Activated T-cell treated with anti-CD3 and anti-CD28 coated beads, Interleukin-2, amount 50 U/mL, for 72 hours (primary cell): ENCODE measurements around the gene MCM10. TPM values are rescaled to one million over a fixed set of nuclear protein-coding genes. Genes with fewer than 3 reads are reported as not detected.
"Not testable (repeated sequence)": the region's sequence is repeated elsewhere in the genome, so short reads cannot be mapped to it uniquely, and the experiment has no call there.

ENCODE experiments used
- ATAC-seq, 2 donors: fragments of 150-1000 bp; cut with Tn5 transposase; replicated peaks in 1 of 2; 2 replicates each; pipeline ENCODE4 v1.10.0; 2021; ENCODE audit warnings: moderate library complexity in 2 of 2, mild to moderate bottlenecking in 1 of 2
- DNase-seq, 2 donors: peaks; one replicate each; pipeline ENCODE4 v3.0.0; 2021 to 2022; ENCODE audit warnings: mixed read lengths in 1 of 2
- H3K27ac Mint-ChIP-seq: one replicate; pipeline ENCODE4 v1.8.0; 2022; ENCODE audit warnings: mild to moderate bottlenecking, moderate library complexity, mixed read lengths
- H3K27me3 Mint-ChIP-seq: one replicate; pipeline ENCODE4 v1.8.0; 2022; ENCODE audit warnings: low read depth, mixed read lengths
- H3K36me3 Mint-ChIP-seq, 2 donors: one replicate each; pipeline ENCODE4 v1.8.0; 2022; ENCODE audit warnings: mixed read lengths in 2 of 2, mild to moderate bottlenecking in 1 of 2; ENCODE audit not compliant: insufficient read depth in 2 of 2
- H3K4me1 Mint-ChIP-seq: one replicate; pipeline ENCODE4 v1.8.0; 2022; ENCODE audit warnings: low read depth, mixed read lengths
- H3K4me3 Mint-ChIP-seq, 2 donors: one replicate each; pipeline ENCODE4 v1.8.0; 2022; ENCODE audit warnings: mild to moderate bottlenecking in 2 of 2, mixed read lengths in 2 of 2, moderate library complexity in 2 of 2
- H3K9me3 Mint-ChIP-seq, 2 donors: one replicate each; pipeline ENCODE4 v1.8.0; 2022; ENCODE audit warnings: mixed read lengths in 2 of 2
- total RNA-seq, 2 donors: library from RNA; stranded (reverse); gene quantifications; one replicate each; pipeline ENCODE4 v1.2.3, GENCODE V29; 2022

MCM10 gene
- total RNA-seq, 2 donors from 2014 or later = 30.6 to 53.2 TPM

DNA sequence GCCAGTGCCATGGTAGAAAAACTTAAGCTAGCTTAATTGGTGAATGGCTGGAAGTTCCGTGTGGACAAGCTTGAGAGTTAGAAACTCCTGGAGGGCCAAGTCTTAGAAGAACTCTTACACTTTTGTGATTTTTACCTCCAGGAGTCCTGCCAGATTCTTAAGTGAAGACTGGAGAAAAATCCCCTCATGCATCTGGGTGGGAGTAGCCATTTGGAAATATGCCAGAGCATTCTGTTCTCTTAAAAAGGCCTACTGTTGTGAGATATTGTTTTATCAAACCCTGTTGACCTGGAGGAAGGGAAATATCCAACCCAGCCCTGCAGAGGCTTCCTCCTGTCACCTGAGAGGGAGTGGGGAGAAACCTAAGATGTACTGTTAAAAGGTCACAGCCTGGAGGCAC, 17.6 kb upstream of the MCM10 start:
- Mint-ChIP-seq H3K4me1 (no peaks in the 10 kb centered on the region), H3K36me3 (peaks cover 9 to 18% of the 10 kb centered on the region in 2 donors), H3K27ac (no peak overlapping the region), H3K9me3 (peaks cover 9 to 19% of the 10 kb centered on the region in 2 donors), H3K4me3 (no peak overlapping the region), H3K27me3 (no peaks in the 10 kb centered on the region)
- ATAC-seq (no peak), DNase-seq (no peak)

DNA sequence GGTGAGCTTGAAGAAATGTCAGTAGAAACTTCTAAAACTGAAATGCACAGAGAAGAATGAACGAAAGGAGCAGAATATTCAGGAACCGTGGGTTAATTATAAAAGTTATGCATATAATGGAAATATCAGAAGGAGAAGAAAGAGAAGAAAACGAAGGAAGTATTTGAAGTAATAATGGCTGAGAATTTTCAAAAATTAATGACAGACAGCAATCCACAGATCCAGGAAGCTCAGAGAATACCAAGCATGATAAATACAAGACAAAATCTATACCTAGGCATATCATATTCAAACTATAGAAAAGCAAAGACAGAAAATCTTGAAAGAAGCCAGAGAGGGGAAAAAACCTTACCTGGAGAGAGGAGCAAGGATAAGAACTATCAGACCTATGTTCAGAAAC, 16.5 kb upstream of the MCM10 start:
- ATAC-seq (no peak), DNase-seq (no peak)
- Mint-ChIP-seq H3K27me3 (no peaks in the 10 kb centered on the region), H3K36me3 (peaks cover 9 to 18% of the 10 kb centered on the region in 2 donors), H3K4me3 (no peak overlapping the region), H3K27ac (peak overlapping the region; percentile 61), H3K4me1 (no peaks in the 10 kb centered on the region), H3K9me3 (peaks cover 9 to 19% of the 10 kb centered on the region in 2 donors)

DNA sequence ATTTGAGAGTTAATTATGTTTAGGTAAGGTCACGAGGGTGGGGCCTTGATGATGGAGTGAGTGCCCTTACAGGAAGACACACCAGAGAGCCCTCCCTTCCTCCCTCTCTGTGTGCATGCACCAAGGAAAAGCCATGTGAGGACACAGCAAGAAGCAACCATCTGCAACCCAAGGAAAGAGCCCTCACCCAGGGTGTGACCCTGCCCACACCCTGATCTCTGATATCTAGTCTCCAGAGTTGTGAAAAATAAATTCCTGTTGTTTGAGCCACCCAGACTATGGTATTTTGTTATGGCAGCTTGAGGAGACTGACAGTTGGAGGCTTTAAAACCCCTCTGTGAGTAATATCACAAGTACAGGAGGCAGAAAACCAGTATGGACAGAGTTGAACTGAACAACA, 15.0 kb upstream of the MCM10 start:
- Mint-ChIP-seq H3K4me3 (no peak overlapping the region), H3K4me1 (no peaks in the 10 kb centered on the region), H3K27ac (no peak overlapping the region), H3K36me3 (peaks cover 9 to 14% of the 10 kb centered on the region in 2 donors), H3K9me3 (peaks cover 9 to 19% of the 10 kb centered on the region in 2 donors), H3K27me3 (no peaks in the 10 kb centered on the region)
- no peak for ATAC-seq
- no peak for DNase-seq

DNA sequence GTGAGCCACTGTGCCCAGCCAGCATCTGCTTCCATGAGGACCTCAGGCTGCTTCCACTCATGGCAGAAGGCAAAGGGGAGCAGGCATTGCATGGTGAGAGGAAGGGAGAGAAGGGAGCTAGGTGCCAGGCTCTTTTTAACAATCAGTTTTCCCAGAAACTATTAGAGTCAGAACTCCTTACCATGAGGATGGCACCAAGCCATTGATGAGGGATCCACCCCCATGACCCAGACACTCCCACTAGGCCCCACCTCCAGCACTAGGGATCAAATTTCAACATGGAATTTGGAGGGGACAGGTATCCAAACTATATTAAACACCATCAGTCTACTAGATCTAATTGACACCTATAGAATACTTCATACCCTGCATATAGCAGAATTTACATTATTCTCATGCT, 14.2 kb upstream of the MCM10 start:
- H3K27ac Mint-ChIP-seq = no peak overlapping the region
- no peak overlapping the region for H3K4me3 Mint-ChIP-seq
- H3K4me1 Mint-ChIP-seq = no peaks in the 10 kb centered on the region
- ATAC-seq = no peak
- no peak for DNase-seq
- peaks cover 9 to 19% of the 10 kb centered on the region in 2 donors for H3K9me3 Mint-ChIP-seq
- no peaks in the 10 kb centered on the region for H3K27me3 Mint-ChIP-seq
- H3K36me3 Mint-ChIP-seq = peaks cover 9 to 14% of the 10 kb centered on the region in 2 donors

DNA sequence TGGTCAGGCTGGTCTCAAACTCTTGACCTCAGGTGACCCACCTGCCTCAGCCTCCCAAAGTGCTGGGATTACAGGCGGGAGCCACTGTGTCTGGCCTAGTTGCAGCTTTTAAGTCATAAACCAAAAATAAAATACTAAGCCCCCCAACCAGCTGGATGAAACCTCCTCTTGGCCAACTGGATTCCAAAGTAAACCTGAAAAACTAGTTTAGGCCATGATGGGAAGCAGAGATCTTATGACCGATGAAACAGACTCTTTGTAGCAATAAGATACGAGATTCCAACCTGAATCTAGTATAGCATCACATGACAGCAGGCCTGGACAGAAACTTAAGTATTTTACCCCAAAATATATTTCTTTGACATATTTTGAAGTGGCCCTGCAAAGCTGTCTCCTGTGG, 9.1 kb upstream of the MCM10 start:
- Mint-ChIP-seq H3K4me3 (no peak overlapping the region), H3K27me3 (no peaks in the 10 kb centered on the region), H3K36me3 (peaks cover 0 to 2% of the 10 kb centered on the region in 2 donors), H3K9me3 (peaks cover 0 to 2% of the 10 kb centered on the region in 2 donors), H3K4me1 (no peaks in the 10 kb centered on the region), H3K27ac (no peak overlapping the region)
- DNase-seq (no peak), ATAC-seq (no peak)

DNA sequence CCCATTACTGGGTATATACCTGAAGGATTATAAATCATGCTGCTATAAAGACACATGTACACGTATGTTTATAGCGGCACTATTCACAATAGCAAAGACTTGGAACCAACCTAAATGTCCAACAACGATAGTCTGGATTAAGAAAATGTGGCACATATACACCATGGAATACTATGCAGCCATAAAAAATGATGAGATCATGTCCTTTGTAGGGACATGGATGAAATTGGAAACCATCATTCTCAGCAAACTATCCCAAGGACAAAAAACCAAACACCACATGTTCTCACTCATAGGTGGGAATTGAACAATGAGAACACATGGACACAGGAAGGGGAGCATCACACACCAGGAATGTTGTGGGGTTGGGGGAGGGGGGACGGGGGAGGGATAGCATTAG, 5.5 kb upstream of the MCM10 start:
- H3K36me3 Mint-ChIP-seq = not testable (repeated sequence)

DNA sequence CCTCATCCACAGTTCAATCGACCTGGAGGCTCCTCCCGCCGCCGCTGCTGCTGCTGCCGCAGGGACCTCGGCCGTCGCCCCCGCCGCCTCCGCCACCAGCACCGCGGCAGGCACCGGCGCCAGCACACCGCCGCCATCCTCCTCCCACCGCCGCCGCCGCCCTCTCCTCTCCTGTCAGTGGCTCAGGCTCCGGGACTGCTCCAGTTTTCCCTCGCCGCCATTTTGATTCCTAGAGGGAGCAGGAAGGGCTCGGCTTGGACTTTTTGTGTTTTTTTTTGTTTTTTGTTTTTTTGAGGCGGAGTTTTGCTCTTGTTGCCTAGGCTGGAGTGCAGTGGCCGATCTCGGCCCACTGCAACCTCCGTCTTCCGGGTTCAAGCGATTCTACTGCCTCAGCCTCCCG, 3.0 kb upstream of the MCM10 start:
- peaks cover 5 to 7% of the 10 kb centered on the region in 2 donors for H3K36me3 Mint-ChIP-seq
- peak; percentile 18 to 35 for DNase-seq
- ATAC-seq = no peak

More for the DNA sequence above, 5.5 kb upstream of the MCM10 start:
- not testable (repeated sequence) for H3K4me1 Mint-ChIP-seq, ATAC-seq, H3K4me3 Mint-ChIP-seq, DNase-seq, H3K27me3 Mint-ChIP-seq, H3K9me3 Mint-ChIP-seq, H3K27ac Mint-ChIP-seq

DNA sequence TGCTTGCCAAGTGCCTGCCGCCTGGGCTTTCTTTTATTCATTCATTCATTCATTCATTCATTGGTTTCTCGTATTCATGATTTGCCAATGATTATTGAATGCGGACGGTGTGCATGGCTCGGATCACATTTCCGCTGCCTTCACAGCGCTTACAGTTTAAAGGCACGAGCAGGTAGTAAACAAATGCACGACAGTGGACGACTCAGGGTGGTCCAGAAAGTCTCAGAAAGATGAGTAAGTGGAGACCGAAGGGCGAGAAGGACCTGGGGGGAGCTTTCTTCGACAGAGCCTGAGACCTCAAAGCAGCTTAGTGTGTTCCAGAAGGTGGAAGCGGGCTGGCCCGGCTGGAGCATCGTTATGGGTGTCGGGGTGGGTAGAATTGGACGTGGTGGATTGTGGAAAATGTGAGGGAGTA, 506 bp downstream of the MCM10 start:
- peak overlapping the region; percentile 47 for H3K27ac Mint-ChIP-seq
- ATAC-seq (peak; percentile 3 to 12), DNase-seq (peak in 1 of 2 donors; percentile 18)
- H3K36me3 Mint-ChIP-seq = peaks cover 9 to 19% of the 10 kb centered on the region in 2 donors
- H3K9me3 Mint-ChIP-seq = no peaks in the 10 kb centered on the region
- H3K4me3 Mint-ChIP-seq = peak overlapping the region; percentile 94 to 95
- H3K27me3 Mint-ChIP-seq = no peaks in the 10 kb centered on the region
- peaks cover 23% of the 10 kb centered on the region for H3K4me1 Mint-ChIP-seq

More for the DNA sequence above, 3.0 kb upstream of the MCM10 start:
- Mint-ChIP-seq H3K9me3 (no peaks in the 10 kb centered on the region), H3K4me3 (peak overlapping the region; percentile 23 to 74), H3K4me1 (peaks cover 23% of the 10 kb centered on the region), H3K27ac (peak overlapping the region; percentile 58), H3K27me3 (no peaks in the 10 kb centered on the region)

DNA sequence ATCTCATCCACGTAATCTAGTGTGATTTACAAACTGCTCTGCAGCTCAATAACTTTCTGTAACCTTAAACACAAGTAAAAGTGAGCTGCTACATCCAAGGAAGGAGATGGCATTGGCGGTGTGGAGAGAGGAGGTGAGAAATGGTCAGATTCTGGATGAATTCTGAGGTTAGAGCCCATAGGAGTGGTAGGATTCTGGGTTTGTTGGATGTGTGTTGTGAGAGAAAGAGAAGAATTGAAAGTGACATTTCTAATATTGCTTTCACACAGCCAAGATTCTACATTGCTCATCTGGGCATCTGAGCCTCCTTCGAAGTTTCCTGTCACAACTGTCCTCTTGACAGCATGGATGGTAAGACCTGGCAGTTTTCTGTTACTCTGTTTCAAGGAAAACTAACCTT, 2.5 kb downstream of the MCM10 start:
- H3K36me3 Mint-ChIP-seq = peaks cover 8 to 26% of the 10 kb centered on the region in 2 donors
- H3K4me3 Mint-ChIP-seq = no peak overlapping the region

DNA sequence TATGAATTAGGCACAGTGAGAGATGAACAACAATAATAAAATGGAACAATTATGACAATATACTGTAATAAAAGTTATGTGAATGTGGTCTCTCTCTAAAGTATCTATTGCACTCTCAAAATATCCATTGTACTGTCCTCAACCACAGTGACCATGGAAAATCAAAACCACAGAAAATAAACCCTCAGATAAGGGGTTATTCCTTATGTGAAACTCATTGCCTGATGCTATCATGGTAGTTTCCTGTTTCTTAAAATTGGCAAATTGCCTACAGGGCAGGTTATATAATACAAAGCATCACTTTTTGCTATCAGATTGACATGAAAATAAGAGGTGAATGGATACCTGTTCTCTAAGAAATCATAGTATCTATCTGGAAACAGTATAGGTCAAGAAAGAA, 3.8 kb downstream of the MCM10 start:
- H3K9me3 Mint-ChIP-seq = no peaks in the 10 kb centered on the region
- H3K4me3 Mint-ChIP-seq = no peak overlapping the region
- no peak overlapping the region for H3K27ac Mint-ChIP-seq
- H3K27me3 Mint-ChIP-seq = no peaks in the 10 kb centered on the region
- H3K4me1 Mint-ChIP-seq = peaks cover 23% of the 10 kb centered on the region
- ATAC-seq = no peak
- peaks cover 8 to 28% of the 10 kb centered on the region in 2 donors for H3K36me3 Mint-ChIP-seq
- DNase-seq = no peak

More for the DNA sequence above, 2.5 kb downstream of the MCM10 start:
- Mint-ChIP-seq H3K27me3 (no peaks in the 10 kb centered on the region), H3K4me1 (peaks cover 23% of the 10 kb centered on the region), H3K27ac (no peak overlapping the region), H3K9me3 (no peaks in the 10 kb centered on the region)
- ATAC-seq (no peak), DNase-seq (no peak)

DNA sequence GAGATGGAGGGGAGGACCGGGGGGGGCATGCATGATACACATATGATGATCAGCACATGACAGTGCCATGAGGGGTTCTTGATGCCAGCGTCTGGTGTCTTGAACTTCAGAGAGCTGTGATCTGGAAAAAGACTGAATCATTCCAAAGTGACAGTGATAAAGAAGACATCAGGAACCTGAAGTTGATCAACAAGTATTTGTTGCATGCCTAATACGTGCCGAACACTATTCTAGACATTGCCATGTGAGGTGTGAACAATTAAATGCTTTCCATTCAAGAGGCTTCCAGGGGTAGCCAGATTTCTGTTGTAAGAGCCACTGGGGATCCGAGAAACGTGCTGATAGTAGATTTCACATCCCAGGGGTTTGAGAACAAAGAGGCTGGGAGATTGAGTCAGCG, 6.2 kb downstream of the MCM10 start:
- Mint-ChIP-seq H3K36me3 (peaks cover 8 to 33% of the 10 kb centered on the region in 2 donors), H3K4me3 (no peak overlapping the region), H3K4me1 (peaks cover 6% of the 10 kb centered on the region), H3K27ac (no peak overlapping the region), H3K27me3 (no peaks in the 10 kb centered on the region), H3K9me3 (no peaks in the 10 kb centered on the region)
- ATAC-seq (no peak), DNase-seq (no peak)

DNA sequence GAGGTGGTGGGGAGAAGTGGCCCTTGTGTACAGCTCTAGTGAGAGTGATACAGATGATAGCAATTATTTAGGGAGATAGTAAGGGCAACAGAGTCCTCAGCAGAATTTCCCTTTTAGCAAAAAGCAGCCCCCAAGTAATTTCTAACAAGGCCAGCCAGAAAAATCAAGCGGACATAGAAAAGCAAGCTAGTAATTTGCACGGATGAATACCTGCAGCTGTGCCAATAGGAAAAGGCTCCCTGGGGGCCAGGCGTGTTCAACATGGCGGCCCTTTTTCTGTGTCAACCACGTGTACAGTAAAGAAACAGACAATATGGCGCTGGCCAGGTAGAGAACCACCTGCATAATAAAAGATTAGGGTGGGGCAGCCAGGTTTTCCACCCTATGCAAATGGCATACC, 7.4 kb downstream of the MCM10 start:
- no peak overlapping the region for H3K4me3 Mint-ChIP-seq
- peaks cover 12 to 41% of the 10 kb centered on the region in 2 donors for H3K36me3 Mint-ChIP-seq
- H3K27ac Mint-ChIP-seq = no peak overlapping the region
- H3K4me1 Mint-ChIP-seq = no peaks in the 10 kb centered on the region
- ATAC-seq (no peak), DNase-seq (no peak)
- no peaks in the 10 kb centered on the region for H3K9me3 Mint-ChIP-seq
- H3K27me3 Mint-ChIP-seq = no peaks in the 10 kb centered on the region

DNA sequence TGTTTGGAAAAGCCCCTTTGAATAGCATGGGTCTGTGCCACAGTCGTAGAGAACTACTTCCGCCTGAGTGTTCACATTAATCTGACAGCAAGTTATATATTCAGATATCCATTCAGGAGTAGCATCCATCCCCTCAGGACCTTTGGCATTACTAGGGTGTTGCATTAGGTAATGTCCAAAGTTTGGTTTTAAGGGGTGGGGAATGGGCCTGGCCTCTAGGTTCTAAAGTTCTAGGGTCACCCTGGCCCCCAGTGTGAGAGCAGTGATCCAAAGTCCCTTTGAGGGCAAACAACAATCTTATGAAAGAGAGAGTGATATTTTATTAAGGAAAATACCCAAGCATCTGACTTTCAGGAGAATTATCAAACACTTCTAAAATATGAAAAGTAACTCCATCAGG, 12.3 kb downstream of the MCM10 start:
- Mint-ChIP-seq H3K27me3 (no peaks in the 10 kb centered on the region), H3K36me3 (peaks cover 14 to 36% of the 10 kb centered on the region in 2 donors), H3K9me3 (no peaks in the 10 kb centered on the region), H3K4me1 (no peaks in the 10 kb centered on the region), H3K27ac (no peak overlapping the region), H3K4me3 (no peak overlapping the region)
- ATAC-seq (no peak), DNase-seq (no peak)

DNA sequence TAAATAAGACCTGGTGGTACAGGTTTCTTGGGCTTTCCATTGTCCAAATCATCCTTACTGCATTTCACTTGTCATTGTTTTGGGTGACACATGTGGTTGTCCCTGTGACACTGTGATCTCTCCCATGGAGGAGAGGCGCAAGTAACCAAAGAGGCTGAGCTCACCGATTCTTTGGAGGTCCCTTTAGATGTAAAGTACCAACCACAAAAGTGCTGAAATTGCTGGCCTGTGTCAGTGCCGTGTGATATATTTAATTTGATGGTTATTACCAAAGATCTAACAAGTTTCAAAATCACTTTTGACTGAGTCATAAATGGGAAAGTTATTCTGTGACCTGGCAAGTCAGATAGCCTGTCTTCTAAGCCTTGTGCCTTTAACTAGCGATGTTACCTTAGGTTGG, 19.4 kb downstream of the MCM10 start:
- H3K4me1 Mint-ChIP-seq = peaks cover 3% of the 10 kb centered on the region
- ATAC-seq = peak; percentile 95 to 98
- H3K36me3 Mint-ChIP-seq = peaks cover 13 to 49% of the 10 kb centered on the region in 2 donors
- no peaks in the 10 kb centered on the region for H3K27me3 Mint-ChIP-seq
- no peaks in the 10 kb centered on the region for H3K9me3 Mint-ChIP-seq
- H3K4me3 Mint-ChIP-seq = no peak overlapping the region
- peak; percentile 25 to 36 for DNase-seq
- H3K27ac Mint-ChIP-seq = no peak overlapping the region
